HepG2 (cell line): Measurements from ENCODE around the gene MED12L. TPM values are rescaled to one million over a fixed set of nuclear protein-coding genes. Genes with fewer than 3 reads are reported as not detected.

Source experiments
- ATAC-seq: fragments of 200-7000 bp; cut with Tn5 transposase; 3 replicates; pipeline ENCODE4 v1.9.1; 2020; ENCODE audit warnings: mild to moderate bottlenecking, moderate library complexity
- BruUV-seq: library from RNA; stranded (reverse); fragments of 400-500 nt; replicated peaks from 2 replicates; lab custom pipeline; 2021; lab: Mats Ljungman, UMichigan
- CTCF ChIA-PET: fragments of 300-600 bp; formaldehyde crosslinking; extraction: SDS; loops from one replicate; lab custom pipeline; 2021; ENCODE audit warnings: low total read pairs, inconsistent platforms, low intra/inter-chr PET ratio; lab: Yijun Ruan, JAX
- POLR2A ChIA-PET: fragments of 350-600 bp; sonication (Branson Sonifier 250); formaldehyde crosslinking; loops from one replicate; lab custom pipeline; 2020; ENCODE audit warnings: antibody characterized with exemption, inconsistent platforms; lab: Yijun Ruan, JAX
- DNase-seq: peaks from one replicate; pipeline ENCODE4 v3.0.0-alpha.2; 2015; ENCODE audit warnings: low spot score
- FAIRE-seq: peaks from 3 replicates; lab custom pipeline; 2011; peaks lifted over from hg19 to GRCh38; lab: Jason Lieb, UNC
- H2AFZ ChIP-seq: one replicate; pipeline ENCODE4 v1.6.1; 2011; ENCODE audit warnings: low read length, inconsistent platforms
- H3K27ac ChIP-seq: fragments of 300-600 bp; 3 replicates; pipeline ENCODE4 v1.8.0; 2011; ENCODE audit warnings: mixed run types, mild to moderate bottlenecking, mixed read lengths, low read length, inconsistent platforms; ENCODE audit not compliant: insufficient read depth; ENCODE audit errors: extremely low read length
- H3K27me3 ChIP-seq, 2 experiments: fragments of 200-600 bp in 1 of 2; 2 replicates in 1 of 2; 3 replicates in 1 of 2; pipeline versions ENCODE4 v1.6.0 to v1.8.0; 2011; ENCODE audit warnings: low read length in 2 of 2, mild to moderate bottlenecking in 2 of 2, moderate library complexity in 2 of 2, inconsistent platforms in 1 of 2; ENCODE audit not compliant: insufficient read depth in 2 of 2, control insufficient read depth in 1 of 2
- H3K36me3 ChIP-seq, 2 experiments: fragments of 200-600 bp in 1 of 2; replicated peaks in 1 of 2; 2 replicates in 1 of 2; 3 replicates in 1 of 2; pipeline versions ENCODE4 v1.5.1 to v1.8.0; 2011; ENCODE audit warnings: low read length in 2 of 2, inconsistent platforms in 1 of 2; ENCODE audit not compliant: insufficient read depth in 2 of 2, control insufficient read depth in 1 of 2
- H3K4me1 ChIP-seq: 2 replicates; pipeline ENCODE4 v1.5.1; 2012; ENCODE audit warnings: low read length, inconsistent platforms; ENCODE audit not compliant: insufficient read depth
- H3K4me2 ChIP-seq: 2 replicates; pipeline ENCODE4 v1.6.0; 2011; ENCODE audit warnings: low read depth, low read length, inconsistent platforms
- H3K4me3 ChIP-seq, 3 experiments: fragments of 200-600 bp in 1 of 3; sonication (generic), shearing (Covaris generic) in 1 of 3; replicated peaks in 1 of 3; 2 replicates each; pipeline ENCODE4 v1.5.1; 2011 to 2016; ENCODE audit warnings: low read length in 3 of 3, inconsistent platforms in 2 of 3, low read depth in 2 of 3, mild to moderate bottlenecking in 2 of 3, control low read depth in 1 of 3, mixed read lengths in 1 of 3; ENCODE audit not compliant: insufficient read depth in 1 of 3
- H3K79me2 ChIP-seq: one replicate; pipeline ENCODE4 v1.6.1; 2011; ENCODE audit warnings: low read length, inconsistent platforms; ENCODE audit not compliant: insufficient read depth
- H3K9ac ChIP-seq: 2 replicates; pipeline ENCODE4 v1.6.0; 2011; ENCODE audit warnings: mild to moderate bottlenecking, low read depth, low read length, inconsistent platforms; ENCODE audit not compliant: insufficient read depth
- H3K9me3 ChIP-seq: 2 replicates; pipeline ENCODE4 v1.5.1; 2012; ENCODE audit warnings: mild to moderate bottlenecking, low read length
- H4K20me1 ChIP-seq: 2 replicates; pipeline ENCODE4 v1.6.0; 2011; ENCODE audit warnings: inconsistent platforms, mild to moderate bottlenecking, low read length, moderate library complexity; ENCODE audit not compliant: insufficient read depth
- ADNP ChIP-seq: sonication (generic); formaldehyde crosslinking; IDR thresholded peaks from 2 replicates; pipeline ENCODE4 v1.4.0; 2020; ENCODE audit warnings: missing genetic modification reagents
- ARNT ChIP-seq: fragments of 450-650 bp; IDR thresholded peaks from 2 replicates; pipeline ENCODE4 v1.6.1; 2017
- ASH2L ChIP-seq: fragments of 300-600, 200-600 bp; sonication (generic); IDR thresholded peaks from 2 replicates; pipeline ENCODE4 v1.7.0; 2017; ENCODE audit warnings: low read depth, mild to moderate bottlenecking, moderate library complexity, mixed read lengths, low read length; ENCODE audit not compliant: insufficient read length
- BHLHE40 ChIP-seq: IDR thresholded peaks from 2 replicates; pipeline ENCODE4 v1.6.1; 2011; ENCODE audit warnings: low read length, improper control_type of control experiment
- TCF12 ChIP-seq, 2 experiments: fragments of 450-650 bp in 1 of 2; sonication (generic) in 1 of 2; formaldehyde crosslinking in 1 of 2; IDR thresholded peaks; 2 replicates each; pipeline versions ENCODE4 v1.6.1 to v1.8.0; 2017 to 2022; ENCODE audit warnings: antibody characterized with exemption in 1 of 2, mild to moderate bottlenecking in 1 of 2, missing genetic modification reagents in 1 of 2, moderate library complexity in 1 of 2
- ZBTB21 ChIP-seq: sonication (generic); formaldehyde crosslinking; IDR thresholded peaks from 2 replicates; pipeline ENCODE4 v1.4.0; 2020; ENCODE audit warnings: missing genetic modification reagents
- ZBTB26 ChIP-seq: IDR thresholded peaks from 2 replicates; pipeline ENCODE4 v1.6.1; 2016; ENCODE audit warnings: missing compliant biosample characterization, missing genetic modification reagents, borderline replicate concordance
- ZFP37 ChIP-seq: sonication (generic); formaldehyde crosslinking; IDR thresholded peaks from 2 replicates; pipeline ENCODE4 v1.4.0; 2020; ENCODE audit warnings: missing genetic modification reagents, borderline replicate concordance
- ZNF441 ChIP-seq: sonication (generic); formaldehyde crosslinking; IDR thresholded peaks from 2 replicates; pipeline ENCODE4 v1.7.0; 2021; ENCODE audit warnings: missing genetic modification reagents, borderline replicate concordance
- ZNF574 ChIP-seq: sonication (generic); formaldehyde crosslinking; IDR thresholded peaks from 2 replicates; pipeline ENCODE4 v1.4.0; 2020; ENCODE audit warnings: missing genetic modification reagents
- ZNF850 ChIP-seq: sonication (generic); formaldehyde crosslinking; conservative IDR thresholded peaks from 2 replicates; pipeline ENCODE4 v1.9.0; 2021; ENCODE audit warnings: mild to moderate bottlenecking, missing genetic modification reagents
- WGBS: methylation state at CpG from one replicate; pipeline ENCODE4 v1.1.6; 2017; ENCODE audit warnings: low lambda C conversion rate; 5-methylcytosine and 5-hydroxymethylcytosine counted together
- in situ Hi-C: cut with HindIII; loops from 2 replicates; pipeline ENCODE4 v1.10.0; 2017; ENCODE audit warnings: low pct_unique_long_range_greater_than_20kb; ENCODE audit not compliant: extremely low pct_ligation_motif_present
- intact Hi-C: fragments of 100-400 bp; cut with micrococcal nuclease; formaldehyde crosslinking; loops from one replicate; pipeline ENCODE4 v1.10.0; 2022; ENCODE audit not compliant: unreplicated experiment
- polyA plus RNA-seq, 8 experiments: library from polyadenylated mRNA; depleted of rRNA in 3 of 8; stranded (reverse) in 7 of 8; unstranded in 1 of 8; fragments of >200 nt; fragmentation: Illumina TruSeq in 4 of 8; extraction: Trizol in 4 of 8; gene quantifications; 2 replicates each; pipeline versions ENCODE4 v1.2.1 to v1.2.3, GENCODE V29; 2011 to 2016; ENCODE audit warnings: low read depth in 4 of 8, missing spikeins in 1 of 8, mixed read lengths in 1 of 8; ENCODE audit not compliant: insufficient read depth in 1 of 8
- total RNA-seq, 5 experiments: library from RNA; depleted of rRNA; stranded (reverse); fragments of >200 nt; fragmentation: Illumina TruSeq; extraction: Trizol; gene quantifications; 2 replicates each; pipeline ENCODE4 v1.2.3, GENCODE V29; 2016; ENCODE audit warnings: low read depth in 1 of 5

The MED12L gene
- total and polyA plus RNA-seq, 2 of the 13 experiments (the other 11 are each of a cell fraction or from before 2014, with no cell fraction given) = 0.07 to 0.64 TPM

- TF ChIP-seq ZBTB26 (CRISPR knock-in tag) = no peak
- TF ChIP-seq ADNP (CRISPR knock-in tag) = no peak
- no peak for TF ChIP-seq ZNF574 (CRISPR knock-in tag)
Measured at GRCh38 chr3:151120409-151120808, 34.9 kb downstream of the MED12L start (continued).

GRCh38 chr3:151121016-151121415 is 35.6 kb downstream of the MED12L start:
- POLR2A ChIA-PET = no interaction called here
- Histone ChIP-seq H3K27me3 (no peaks in the 10 kb centered on the region), H3K4me3 (no peak overlapping the region), H4K20me1 (no peaks in the 10 kb centered on the region), H3K27ac (no peak overlapping the region), H3K4me2 (no peak overlapping the region), H3K79me2 (no peaks in the 10 kb centered on the region), H3K9me3 (no peaks in the 10 kb centered on the region), H3K36me3 (no peaks in the 10 kb centered on the region), H3K9ac (no peak overlapping the region), H2AFZ (no peak overlapping the region), H3K4me1 (no peaks in the 10 kb centered on the region)
- no peak for ATAC-seq
- no TSS peak for BruUV-seq
- intact Hi-C loops (no loop called here), in situ Hi-C loops (no loop called here)
- CTCF ChIA-PET = no interaction called here
- WGBS = 50% methylated on average over 2 of the region's 2 CpGs
- FAIRE-seq = no peak
- DNase-seq = no peak
- no peak for TF ChIP-seq ZNF441 (CRISPR knock-in tag)
- TF ChIP-seq ZBTB21 = no peak
- no peak for TF ChIP-seq ZNF850 (CRISPR knock-in tag)
- TF ChIP-seq ARNT = no peak
- no peak for TF ChIP-seq ASH2L
- no peak for TF ChIP-seq ZFP37 (CRISPR knock-in tag)
- no peak for TF ChIP-seq BHLHE40
- TF ChIP-seq TCF12 (IDR thresholded peaks at IDR 0.05) = no peak
- TF ChIP-seq TCF12 (CRISPR knock-in tag; IDR thresholded peaks at IDR 0.05) = no peak
